Measurements from ENCODE around the gene CCDC186. TPM values are rescaled to one million over a fixed set of nuclear protein-coding genes. Genes with fewer than 3 reads are reported as not detected.
A peak's percentile ranks its signal among the peaks of the same experiment; 100 is the strongest.

The CCDC186 gene
- total RNA-seq, 1 experiment from 2014 or later, result 14.3 TPM

- H3K27me3 ChIP-seq (ENCODE audit: insufficient read depth, low read depth), result no peaks in the 10 kb centered on the region
- ChIA-PET CTCF (no interaction called here), POLR2A (ENCODE audit: unreplicated experiment) (no interaction called here)
- intact Hi-C loops (cut with micrococcal nuclease; ENCODE audit: unreplicated experiment), result no loop called here
- H3K36me3 ChIP-seq (ENCODE audit: low read depth), result peaks cover 21% of the 10 kb centered on the region; the same call in 1 of the 2 replicates
- H3F3A ChIP-seq (ENCODE audit: insufficient read depth, low read depth), result peaks cover 11% of the 10 kb centered on the region; the same call in 1 of the 2 replicates
- H2AFZ ChIP-seq, result no peak overlapping the region
- H3K4me3 ChIP-seq, result no peak overlapping the region
- H3K79me2 ChIP-seq (ENCODE audit: low read depth), result peaks cover 80% of the 10 kb centered on the region
- DNase-seq, result no peak
- no peaks in the 10 kb centered on the region for H3K9me2 ChIP-seq (ENCODE audit: insufficient read depth)
- peaks cover 5% of the 10 kb centered on the region for H3K9me3 ChIP-seq (ENCODE audit: insufficient read depth, low read depth)
- no peak overlapping the region for H3K27ac ChIP-seq
- H4K20me1 ChIP-seq (ENCODE audit: insufficient read depth), result no peaks in the 10 kb centered on the region; the same call in 1 of the 2 replicates
- TF ChIP-seq EZH2 (IDR thresholded peaks at IDR 0.05; ENCODE audit: low read depth) (no peak), CTCF (conservative IDR thresholded peaks at IDR 0.05) (no peak)
- H3K4me2 ChIP-seq, result no peak overlapping the region
- peaks cover 34% of the 10 kb centered on the region for H3K4me1 ChIP-seq (replicated peaks; ENCODE audit: insufficient read depth)
- no TSS peak for BruUV-seq (replicated peaks)
Measured at GRCh38 chr10:114167985-114168384, 6.0 kb downstream of the CCDC186 start.

GRCh38 chr10:114166494-114166893, 7.5 kb downstream of the CCDC186 start:
- no peak for DNase-seq
- POLR2A ChIA-PET (ENCODE audit: unreplicated experiment), result interaction anchor here (0.6 kb wide), 1 partner anchor 16 kb away, joined by 4 read pairs; no protein-coding TSS in a partner anchor
- peaks cover 27% of the 10 kb centered on the region for H3K36me3 ChIP-seq (ENCODE audit: low read depth)
- peaks cover 5% of the 10 kb centered on the region for H3K9me3 ChIP-seq (ENCODE audit: insufficient read depth, low read depth)
- H3K4me1 ChIP-seq (replicated peaks; ENCODE audit: insufficient read depth), result peaks cover 23% of the 10 kb centered on the region
- no peak overlapping the region for H2AFZ ChIP-seq
- H3K27ac ChIP-seq, result peak overlapping the region; percentile 58
- H3K4me2 ChIP-seq, result peak overlapping the region; percentile 62
- BruUV-seq (replicated peaks), result no TSS peak
- H3K4me3 ChIP-seq, result no peak overlapping the region; the same call in 1 of the 2 replicates
- H3K9me2 ChIP-seq (ENCODE audit: insufficient read depth), result no peaks in the 10 kb centered on the region
- intact Hi-C loops (cut with micrococcal nuclease; ENCODE audit: unreplicated experiment), result loop anchor here (1.0 kb wide), 1 partner anchor 8 kb away; the partner anchor contains the start of gene CCDC186
- TF ChIP-seq EZH2 (IDR thresholded peaks at IDR 0.05; ENCODE audit: low read depth), result no peak
- TF ChIP-seq CTCF (conservative IDR thresholded peaks at IDR 0.05), result no peak
- no peaks in the 10 kb centered on the region for H4K20me1 ChIP-seq (ENCODE audit: insufficient read depth)
- peaks cover 11% of the 10 kb centered on the region; the same call in 1 of the 2 replicates for H3F3A ChIP-seq (ENCODE audit: insufficient read depth, low read depth)
- CTCF ChIA-PET, result no interaction called here
- peaks cover 78% of the 10 kb centered on the region for H3K79me2 ChIP-seq (ENCODE audit: low read depth)
- no peaks in the 10 kb centered on the region for H3K27me3 ChIP-seq (ENCODE audit: insufficient read depth, low read depth)

GRCh38 chr10:114166043-114166442, 8.0 kb downstream of the CCDC186 start:
- peak overlapping the region; percentile 58 for H3K27ac ChIP-seq
- no TSS peak for BruUV-seq (replicated peaks)
- H3K9me2 ChIP-seq (ENCODE audit: insufficient read depth), result no peaks in the 10 kb centered on the region
- intact Hi-C loops (cut with micrococcal nuclease; ENCODE audit: unreplicated experiment), result loop anchor here (1.0 kb wide), 1 partner anchor 8 kb away; the partner anchor contains the start of gene CCDC186
- peaks cover 5% of the 10 kb centered on the region for H3K9me3 ChIP-seq (ENCODE audit: insufficient read depth, low read depth)
- peaks cover 76% of the 10 kb centered on the region for H3K79me2 ChIP-seq (ENCODE audit: low read depth)
- peaks cover 27% of the 10 kb centered on the region for H3K36me3 ChIP-seq (ENCODE audit: low read depth)
- H2AFZ ChIP-seq, result no peak overlapping the region
- DNase-seq, result peak in 1 of 2 experiments; percentile 86
- H3K4me2 ChIP-seq, result peak overlapping the region; percentile 62
- H4K20me1 ChIP-seq (ENCODE audit: insufficient read depth), result no peaks in the 10 kb centered on the region
- no peaks in the 10 kb centered on the region for H3K27me3 ChIP-seq (ENCODE audit: insufficient read depth, low read depth)
- no peak overlapping the region; the same call in 1 of the 2 replicates for H3K4me3 ChIP-seq
- H3F3A ChIP-seq (ENCODE audit: insufficient read depth, low read depth), result peaks cover 11% of the 10 kb centered on the region; the same call in 1 of the 2 replicates
- peaks cover 22% of the 10 kb centered on the region for H3K4me1 ChIP-seq (replicated peaks; ENCODE audit: insufficient read depth)
- ChIA-PET CTCF (no interaction called here), POLR2A (ENCODE audit: unreplicated experiment) (interaction anchor here (0.6 kb wide), 1 partner anchor 376 kb away, joined by 12 read pairs; no protein-coding TSS in a partner anchor)
- TF ChIP-seq CTCF (conservative IDR thresholded peaks at IDR 0.05), result no peak
- no peak for TF ChIP-seq EZH2 (IDR thresholded peaks at IDR 0.05; ENCODE audit: low read depth)

Data from PC-9 (cell line).